Measurements from ENCODE around the gene ZBTB3. TPM values are rescaled to one million over a fixed set of nuclear protein-coding genes. Genes with fewer than 3 reads are reported as not detected.
"Not testable (repeated sequence)": the region's sequence is repeated elsewhere in the genome, so short reads cannot be mapped to it uniquely, and the experiment has no call there.

Gene ZBTB3
- total and polyA plus RNA-seq, 7 donors, result 1.5 to 8.7 (median 5.4) TPM

- 70 to 74% (median 73%) methylated on average over 10 of the region's 10 CpGs for WGBS, 3 donors
- no peak overlapping the region for H3K4me3 ChIP-seq
- H3K9me3 ChIP-seq, result no peaks in the 10 kb centered on the region
- ATAC-seq, result no peak
- DNase-seq, result no peak
- H3K27me3 ChIP-seq (ENCODE audit: insufficient read depth in 3 of 3, low read length in 2 of 3), result no peaks in the 10 kb centered on the region
- H3K4me1 ChIP-seq, result peaks cover 12% of the 10 kb centered on the region
- H3K27ac ChIP-seq, result no peak overlapping the region
- TF ChIP-seq, protein P1, sequence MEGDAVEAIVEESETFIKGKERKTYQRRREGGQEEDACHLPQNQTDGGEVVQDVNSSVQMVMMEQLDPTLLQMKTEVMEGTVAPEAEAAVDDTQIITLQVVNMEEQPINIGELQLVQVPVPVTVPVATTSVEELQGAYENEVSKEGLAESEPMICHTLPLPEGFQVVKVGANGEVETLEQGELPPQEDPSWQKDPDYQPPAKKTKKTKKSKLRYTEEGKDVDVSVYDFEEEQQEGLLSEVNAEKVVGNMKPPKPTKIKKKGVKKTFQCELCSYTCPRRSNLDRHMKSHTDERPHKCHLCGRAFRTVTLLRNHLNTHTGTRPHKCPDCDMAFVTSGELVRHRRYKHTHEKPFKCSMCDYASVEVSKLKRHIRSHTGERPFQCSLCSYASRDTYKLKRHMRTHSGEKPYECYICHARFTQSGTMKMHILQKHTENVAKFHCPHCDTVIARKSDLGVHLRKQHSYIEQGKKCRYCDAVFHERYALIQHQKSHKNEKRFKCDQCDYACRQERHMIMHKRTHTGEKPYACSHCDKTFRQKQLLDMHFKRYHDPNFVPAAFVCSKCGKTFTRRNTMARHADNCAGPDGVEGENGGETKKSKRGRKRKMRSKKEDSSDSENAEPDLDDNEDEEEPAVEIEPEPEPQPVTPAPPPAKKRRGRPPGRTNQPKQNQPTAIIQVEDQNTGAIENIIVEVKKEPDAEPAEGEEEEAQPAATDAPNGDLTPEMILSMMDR (IDR thresholded peaks at IDR 0.05), result no peak
- peaks cover 3 to 17% of the 10 kb centered on the region in 2 donors for H3K36me3 ChIP-seq (ENCODE audit: insufficient read depth in 1 of 2, low read depth in 1 of 2)
- intact Hi-C loops (cut with DNase I), result no loop called here
Observed at GRCh38 chr11:62755086-62755615, 1.2 kb upstream of the ZBTB3 start.

- intact Hi-C loops (cut with DNase I), result no loop called here
- DNase-seq (no peak), ATAC-seq (peak in 2 of 4 donors; percentile 0 to 3)
- Histone ChIP-seq H3K9me3 (no peaks in the 10 kb centered on the region), H3K27ac (peak overlapping the region; percentile 92), H3K36me3 (ENCODE audit: insufficient read depth in 1 of 2, low read depth in 1 of 2) (peaks cover 5 to 21% of the 10 kb centered on the region in 2 donors), H3K4me1 (peaks cover 12% of the 10 kb centered on the region), H3K4me3 (peak overlapping the region; percentile 81), H3K27me3 (ENCODE audit: insufficient read depth in 3 of 3, low read length in 2 of 3) (no peaks in the 10 kb centered on the region)
- WGBS, 3 donors, result 79 to 88% (median 82%) methylated on average over 15 of the region's 15 CpGs
- TF ChIP-seq, protein P1 (IDR thresholded peaks at IDR 0.05), result no peak
Observed at GRCh38 chr11:62752994-62753735, 795 bp downstream of the ZBTB3 start.

DNA sequence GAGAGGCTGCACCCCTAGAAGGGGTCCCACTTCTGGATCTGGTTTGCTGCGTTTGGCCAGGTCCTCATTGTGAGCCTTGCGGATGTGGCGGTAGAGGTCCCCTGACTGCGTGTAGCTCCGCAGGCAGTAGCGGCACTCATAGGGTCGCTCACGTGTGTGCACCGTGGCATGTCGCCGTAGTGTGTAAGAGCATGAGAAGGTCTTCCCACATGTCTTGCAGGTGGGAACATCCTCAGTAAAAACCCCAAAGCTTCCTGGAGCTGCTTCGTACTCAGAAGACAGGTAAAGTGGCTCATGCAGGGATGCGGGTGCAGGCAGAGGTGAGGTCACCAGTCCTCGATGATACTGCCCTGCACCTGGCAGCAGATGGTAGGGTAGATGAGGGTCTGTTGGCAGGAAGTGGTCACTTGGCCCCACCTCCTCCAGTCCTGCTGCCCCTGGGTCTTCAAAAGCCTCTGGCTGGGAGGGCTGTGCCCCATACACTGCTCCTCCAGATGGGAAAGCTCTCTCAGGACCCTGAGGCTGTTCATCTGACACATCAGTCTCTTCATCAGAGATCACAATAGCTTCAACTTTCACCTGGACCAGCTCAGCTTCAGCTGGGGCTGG, 1.7 kb downstream of the ZBTB3 start:
- Histone ChIP-seq H3K27me3 (ENCODE audit: insufficient read depth in 3 of 3, low read length in 2 of 3) (no peaks in the 10 kb centered on the region), H3K4me1 (peaks cover 12% of the 10 kb centered on the region), H3K9me3 (no peaks in the 10 kb centered on the region), H3K36me3 (ENCODE audit: insufficient read depth in 1 of 2, low read depth in 1 of 2) (peaks cover 5 to 21% of the 10 kb centered on the region in 2 donors), H3K4me3 (no peak overlapping the region), H3K27ac (peak overlapping the region; percentile 2)
- TF ChIP-seq, protein P1 (IDR thresholded peaks at IDR 0.05), result no peak
- WGBS, 3 donors, result 95 to 99% (median 96%) methylated on average over 14 of the region's 14 CpGs
- intact Hi-C loops (cut with DNase I), result no loop called here
- no peak for ATAC-seq
- DNase-seq, result no peak

- Histone ChIP-seq H3K4me1 (peaks cover 12% of the 10 kb centered on the region), H3K36me3 (ENCODE audit: insufficient read depth in 1 of 2, low read depth in 1 of 2) (peaks cover 5 to 21% of the 10 kb centered on the region in 2 donors)
- H3K27ac ChIP-seq; H3K4me3 ChIP-seq; DNase-seq; ATAC-seq; H3K9me3 ChIP-seq; H3K27me3 ChIP-seq (ENCODE audit: insufficient read depth in 3 of 3, low read length in 2 of 3); intact Hi-C loops (cut with DNase I): not testable (repeated sequence)
- 91 to 95% (median 93%) methylated on average over 5 of the region's 5 CpGs for WGBS, 3 donors
Observed at GRCh38 chr11:62749931-62750330, 4.0 kb downstream of the ZBTB3 start.

DNA sequence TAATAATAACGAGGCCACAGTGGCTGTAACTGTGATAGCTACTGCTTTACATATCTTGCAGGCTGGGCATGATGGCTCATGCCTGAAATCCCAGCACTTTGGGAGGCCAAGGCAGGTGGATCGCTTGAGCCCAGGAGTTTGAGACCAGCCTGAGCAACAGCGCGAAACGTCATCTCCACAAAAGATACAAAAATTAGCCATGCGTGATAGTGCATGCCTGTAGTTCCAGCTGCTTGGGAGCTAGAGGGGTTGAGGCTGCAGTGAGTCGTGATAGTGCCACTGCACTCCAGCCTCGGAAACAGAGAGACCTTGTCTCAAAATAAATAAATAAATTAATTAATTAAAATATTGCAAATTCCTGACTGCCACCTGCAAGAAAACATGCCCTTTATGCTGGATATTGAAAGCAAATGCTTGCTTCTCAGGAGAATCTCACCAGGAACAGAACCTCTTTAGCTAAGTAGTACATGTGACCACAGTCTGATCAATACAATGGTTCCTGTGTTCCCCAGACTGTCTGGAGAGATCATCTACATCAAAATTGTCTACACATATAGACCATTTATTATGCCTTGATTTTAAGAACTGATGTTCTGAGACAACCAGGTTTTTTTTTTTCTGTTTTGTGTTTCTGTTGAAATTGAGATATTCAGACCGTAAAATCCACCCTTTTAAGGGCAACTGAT, 6.3 kb downstream of the ZBTB3 start:
- Histone ChIP-seq H3K27me3 (ENCODE audit: insufficient read depth in 3 of 3, low read length in 2 of 3) (no peaks in the 10 kb centered on the region), H3K36me3 (ENCODE audit: insufficient read depth in 1 of 2, low read depth in 1 of 2) (peaks cover 5 to 21% of the 10 kb centered on the region in 2 donors), H3K27ac (no peak overlapping the region), H3K4me3 (no peak overlapping the region), H3K9me3 (no peaks in the 10 kb centered on the region), H3K4me1 (peaks cover 2% of the 10 kb centered on the region)
- DNase-seq (no peak), ATAC-seq (no peak)
- intact Hi-C loops (cut with DNase I), result no loop called here
- TF ChIP-seq, protein P1 (IDR thresholded peaks at IDR 0.05), result no peak
- 70 to 79% (median 73%) methylated on average over 9 of the region's 9 CpGs for WGBS, 3 donors
